K562 (cell line): ENCODE results near the gene CFL1. TPM values are rescaled to one million over a fixed set of nuclear protein-coding genes. Genes with fewer than 3 reads are reported as not detected.
A peak's percentile ranks its signal among the peaks of the same experiment; 100 is the strongest.

Experiments
- BACH1 ChIP-seq: fragments of 200-800 bp; sonication (Bioruptor generic); IDR thresholded peaks from 2 replicates; pipeline ENCODE4 v1.6.1; 2016; ENCODE audit warnings: missing genetic modification characterization, missing compliant biosample characterization
- CBX5 ChIP-seq: IDR thresholded peaks from 2 replicates; pipeline ENCODE4 v1.6.1; 2014; ENCODE audit warnings: low read depth, borderline replicate concordance
- CREB1 ChIP-seq, 2 experiments: sonication (generic) in 1 of 2; formaldehyde crosslinking in 1 of 2; IDR thresholded peaks; 2 replicates each; pipeline versions ENCODE4 v1.6.1 to v1.8.0; 2012 to 2022; ENCODE audit warnings: inconsistent platforms in 1 of 2, mild to moderate bottlenecking in 1 of 2, missing genetic modification reagents in 1 of 2, moderate library complexity in 1 of 2
- CXXC5 ChIP-seq: fragments of 250-450 bp; sonication (Bioruptor Pico); IDR thresholded peaks from 2 replicates; pipeline ENCODE4 v1.8.0; 2022; ENCODE audit warnings: inconsistent platforms, mild to moderate bottlenecking, moderate library complexity
- FIP1L1 ChIP-seq: fragments of 200-400 bp; formaldehyde crosslinking; IDR thresholded peaks from 2 replicates; pipeline ENCODE4 v1.6.1; 2018; ENCODE audit warnings: mild to moderate bottlenecking, low read depth, low read length; ENCODE audit not compliant: poor library complexity, severe bottlenecking
- FOXO4 ChIP-seq: fragments of 450-650 bp; formaldehyde crosslinking; IDR thresholded peaks from 2 replicates; pipeline ENCODE4 v1.4.0; 2020; ENCODE audit warnings: mild to moderate bottlenecking, moderate library complexity
- GABPA ChIP-seq: fragments of 200-800 bp; sonication (Bioruptor generic); conservative IDR thresholded peaks from 2 replicates; pipeline ENCODE4 v1.6.1; 2016; ENCODE audit warnings: low read depth, missing genetic modification characterization, missing compliant biosample characterization
- GABPB2 ChIP-seq: fragments of 250-450 bp; sonication (Bioruptor Pico); conservative IDR thresholded peaks from 2 replicates; pipeline ENCODE4 v1.5.1; 2021; ENCODE audit warnings: mild to moderate bottlenecking
- KAT7 ChIP-seq: sonication (generic); formaldehyde crosslinking; IDR thresholded peaks from 2 replicates; pipeline ENCODE4 v1.8.0; 2022; ENCODE audit warnings: missing genetic modification reagents, mild to moderate bottlenecking, borderline replicate concordance
- KDM5B ChIP-seq: fragments of 200-600 bp; sonication (generic); IDR thresholded peaks from 2 replicates; pipeline ENCODE4 v1.6.1; 2012; ENCODE audit warnings: low read depth, mild to moderate bottlenecking, moderate library complexity, low read length, control low read depth, inconsistent platforms; ENCODE audit not compliant: insufficient replicate concordance
- L3MBTL2 ChIP-seq: fragments of 450-650 bp; IDR thresholded peaks from 2 replicates; pipeline ENCODE4 v1.6.1; 2016; ENCODE audit warnings: mild to moderate bottlenecking, moderate library complexity
- MYNN ChIP-seq, 2 experiments: sonication (generic); formaldehyde crosslinking in 1 of 2; IDR thresholded peaks; 2 replicates each; pipeline versions ENCODE4 v1.5.0 to v1.6.1; 2016 to 2020; ENCODE audit warnings: antibody characterized with exemption in 1 of 2, missing genetic modification reagents in 1 of 2
- RBM22 ChIP-seq: fragments of 200-400 bp; formaldehyde crosslinking; IDR thresholded peaks from 2 replicates; pipeline ENCODE4 v1.6.1; 2018; ENCODE audit warnings: low read length, low read depth; ENCODE audit not compliant: poor library complexity, severe bottlenecking
- SIN3A ChIP-seq, 2 experiments: fragments of 150-350 bp in 1 of 2; IDR thresholded peaks; 2 replicates each; pipeline ENCODE4 v1.6.1; 2011 to 2016; ENCODE audit warnings: borderline replicate concordance in 2 of 2, low read depth in 2 of 2, low read length in 2 of 2, mild to moderate bottlenecking in 2 of 2, moderate library complexity in 2 of 2; ENCODE audit not compliant: control insufficient read depth in 1 of 2
- SMARCE1 ChIP-seq: fragments of 450-650 bp; IDR thresholded peaks from 2 replicates; pipeline ENCODE4 v1.7.1; 2016; ENCODE audit warnings: mild to moderate bottlenecking
- YY1 ChIP-seq, 3 experiments: IDR thresholded peaks; 2 replicates each; pipeline ENCODE4 v1.6.1; 2011; ENCODE audit warnings: low read length in 2 of 3, mild to moderate bottlenecking in 2 of 3, moderate library complexity in 2 of 3, borderline replicate concordance in 1 of 3, control low read depth in 1 of 3, low read depth in 1 of 3; ENCODE audit not compliant: insufficient read depth in 3 of 3, insufficient replicate concordance in 2 of 3, control insufficient read depth in 1 of 3, insufficient read length in 1 of 3; ENCODE audit errors: extremely low read depth in 1 of 3
- ZBTB7A ChIP-seq: IDR thresholded peaks from 2 replicates; pipeline ENCODE4 v1.6.1; 2011; ENCODE audit warnings: low read depth, mild to moderate bottlenecking, low read length, moderate library complexity, borderline replicate concordance; ENCODE audit not compliant: control insufficient read depth
- ZFP36 ChIP-seq: fragments of 150-350 bp; IDR thresholded peaks from 2 replicates; pipeline ENCODE4 v1.6.1; 2018; ENCODE audit warnings: low read length, low read depth; ENCODE audit not compliant: partially characterized antibody
- ZNF143 ChIP-seq: sonication (generic); formaldehyde crosslinking; IDR thresholded peaks from 2 replicates; pipeline ENCODE4 v1.9.0; 2022; ENCODE audit warnings: mild to moderate bottlenecking, missing genetic modification reagents
- ZNF512 ChIP-seq: IDR thresholded peaks from 2 replicates; pipeline ENCODE4 v1.6.1; 2016; ENCODE audit warnings: missing genetic modification characterization, missing compliant biosample characterization
- polyA plus RNA-seq, 8 experiments: library from polyadenylated mRNA; depleted of rRNA in 4 of 8; stranded (reverse) in 5 of 8; unstranded in 3 of 8; fragments of >200 nt; fragmentation: Nextera tagmentation in 2 of 8; fragmentation: Illumina TruSeq in 1 of 8; extraction: Ambion mirVana in 2 of 8; extraction: Trizol in 1 of 8; gene quantifications; 2 replicates each; pipeline versions ENCODE4 v1.2.1 to v1.2.3, GENCODE V29; 2011 to 2014; ENCODE audit warnings: inconsistent platforms in 1 of 8, missing spikeins in 1 of 8
- total RNA-seq, 7 experiments: library from RNA; depleted of rRNA in 6 of 7; stranded (reverse); fragments of >200 nt in 6 of 7; fragmentation: Illumina TruSeq in 2 of 7; extraction: Trizol in 2 of 7; gene quantifications; 2 replicates each; pipeline versions ENCODE4 v1.2.1 to v1.2.3, GENCODE V29; 2011 to 2021; ENCODE audit warnings: low replicate concordance in 1 of 7

Gene CFL1
- total and polyA plus RNA-seq, 9 of the 15 experiments (the other 6 are each of a cell fraction or from before 2014, with no cell fraction given) = 105 to 1,101 (median 859) TPM

- TF ChIP-seq ZBTB7A = peak; percentile 91
- TF ChIP-seq SMARCE1 = peak; percentile 16; the same call in 1 of the 2 replicates
- TF ChIP-seq KAT7 (CRISPR knock-in tag) = 0 out of 2 replicates have a peak, but pooled peaks have one; percentile 62
- TF ChIP-seq CBX5 = no peak
- TF ChIP-seq GABPA (tag) = no peak
- TF ChIP-seq CREB1 (IDR thresholded peaks at IDR 0.05) = 0 out of 2 replicates have a peak, but pooled peaks have one; percentile 29
- peak; percentile 37; the same call in 1 of the 2 replicates for TF ChIP-seq CREB1 (CRISPR knock-in tag; IDR thresholded peaks at IDR 0.05)
- TF ChIP-seq KDM5B = peak; percentile 62
- peak in 1 of 2 experiments; percentile 63; a peak in 1 of 4 replicates for TF ChIP-seq SIN3A (IDR thresholded peaks at IDR 0.05; ENCODE audit: borderline replicate concordance in 2 of 2, control insufficient read depth in 1 of 2, low read depth in 2 of 2, low read length in 2 of 2)
- TF ChIP-seq BACH1 = peak; percentile 93
- TF ChIP-seq CXXC5 = peak; percentile 77
- no peak for TF ChIP-seq FOXO4 (CRISPR knock-in tag)
- TF ChIP-seq ZNF512 (tag) = no peak
- TF ChIP-seq ZNF143 (CRISPR knock-in tag) = peak; percentile 44; the same call in 1 of the 2 replicates
- peak; percentile 94 for TF ChIP-seq RBM22
- TF ChIP-seq FIP1L1 = peak; percentile 61
- no peak for TF ChIP-seq GABPB2 (CRISPR knock-in tag)
- TF ChIP-seq MYNN (IDR thresholded peaks at IDR 0.05) = peak; percentile 44; the same call in 1 of the 2 replicates
- no peak for TF ChIP-seq MYNN (CRISPR knock-in tag; IDR thresholded peaks at IDR 0.05)
- peak; percentile 56 for TF ChIP-seq L3MBTL2
- TF ChIP-seq YY1 (IDR thresholded peaks at IDR 0.05; ENCODE audit: borderline replicate concordance in 1 of 3, control insufficient read depth in 1 of 3, extremely low read depth in 1 of 3, insufficient read depth in 3 of 3, insufficient read length in 1 of 3, insufficient replicate concordance in 2 of 3, low read depth in 1 of 3, low read length in 2 of 3) = peak in 1 of 3 experiments; percentile 1
- peak; percentile 62 for TF ChIP-seq ZFP36
Observed at GRCh38 chr11:65859095-65859811, 1.3 kb upstream of the CFL1 start (continued).
